ENCODE data around the gene HOXB2.

The HOXB2 gene

DNA sequence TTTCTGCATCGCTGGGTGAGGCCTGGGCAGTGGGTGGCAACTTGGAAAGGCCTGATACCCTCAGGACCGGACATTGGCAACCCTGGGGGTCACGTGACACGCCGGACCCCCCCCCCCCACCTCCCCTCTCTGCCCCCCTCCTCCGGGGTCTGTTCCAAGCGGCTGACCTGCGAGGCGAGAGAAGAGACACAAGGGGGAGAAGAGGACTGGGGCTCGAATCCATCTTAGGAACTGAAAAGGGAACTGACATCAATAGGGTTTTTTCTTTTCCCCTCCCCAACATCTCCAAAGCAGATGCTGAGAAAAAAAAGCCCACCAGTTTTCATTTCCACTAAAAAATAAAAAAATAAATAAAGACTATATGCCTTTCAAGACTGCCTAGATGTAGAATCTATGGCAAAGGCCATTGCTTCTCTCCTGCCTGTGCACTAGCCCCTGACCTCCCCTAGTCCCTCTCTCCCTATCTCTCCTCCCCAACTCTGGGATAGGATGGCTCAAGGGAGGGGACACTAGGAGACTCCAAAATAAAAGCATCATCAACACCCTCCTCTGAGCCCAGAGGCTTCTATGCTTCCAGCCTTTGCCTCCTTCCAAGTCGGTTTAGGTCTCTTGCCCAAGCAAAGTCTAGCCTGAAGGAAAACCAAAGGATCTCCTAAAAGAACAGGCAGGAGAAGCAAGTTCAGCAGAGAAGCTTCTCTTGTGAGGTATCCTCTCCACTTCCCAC lies 7.7 kb upstream of the HOXB2 start:
- DNase-seq (ENCODE audit: low read depth in 2 of 2) = no peak

DNA sequence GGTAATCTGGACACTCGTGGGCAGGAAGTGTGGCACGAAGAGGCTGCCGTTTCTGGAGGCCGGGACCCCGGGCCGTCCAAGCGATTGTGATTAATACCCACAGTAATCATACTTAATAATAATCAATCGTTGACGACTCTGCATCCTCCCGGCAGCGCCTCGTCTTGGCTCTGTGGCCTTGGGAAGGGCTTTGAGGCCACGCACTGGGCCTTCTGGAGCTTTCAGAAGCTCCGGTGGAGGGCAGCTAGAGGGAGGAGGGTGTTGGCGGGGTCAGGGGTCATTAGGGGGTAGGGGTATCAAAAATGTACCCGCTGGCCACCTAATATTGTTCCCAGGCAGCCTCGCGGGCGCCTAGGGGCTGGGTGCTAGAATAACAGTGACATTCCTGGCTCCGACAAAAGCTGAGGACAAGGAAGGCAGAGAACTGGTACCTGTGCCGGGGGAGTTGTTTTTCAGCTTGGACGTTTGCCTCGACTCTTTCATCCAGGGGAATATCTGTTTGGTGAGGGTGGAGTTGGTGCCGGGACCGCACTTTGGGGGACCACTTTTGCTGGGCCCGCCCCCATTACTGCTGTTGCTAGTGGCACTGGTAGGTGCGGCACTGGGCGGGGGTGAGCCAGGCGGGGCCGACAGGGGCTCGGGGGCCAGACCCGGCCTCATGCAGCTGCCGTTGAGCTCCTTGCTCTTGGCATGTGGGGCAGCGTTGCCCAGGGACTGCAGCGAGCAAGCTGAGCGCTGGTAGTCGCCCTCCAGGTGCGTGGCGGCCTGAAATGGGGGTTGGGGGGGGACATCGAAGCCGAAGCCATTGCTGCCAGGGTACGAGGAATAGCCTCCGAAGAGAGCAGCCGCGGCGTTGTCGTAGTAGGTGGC lies 6.9 kb upstream of the HOXB2 start:
- no peak for DNase-seq (ENCODE audit: low read depth in 2 of 2)

DNA sequence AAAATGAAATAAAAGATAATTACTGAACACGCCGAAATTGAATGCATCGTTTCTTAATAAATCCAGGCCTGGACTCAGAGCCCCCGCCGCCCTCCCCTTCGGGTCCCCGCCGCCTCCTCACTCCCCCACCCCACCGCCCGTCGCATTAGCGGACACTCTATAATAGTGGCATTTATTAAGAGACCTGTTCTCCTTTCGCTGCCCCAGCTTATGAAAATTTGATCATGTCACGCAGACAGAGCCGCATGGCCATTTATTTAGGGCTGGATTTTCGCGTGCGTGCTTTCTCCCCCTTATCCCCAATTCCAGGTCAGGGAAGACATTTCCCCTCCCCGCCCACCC lies 6.3 kb upstream of the HOXB2 start:
- no peak for DNase-seq (ENCODE audit: low read depth in 2 of 2)

DNA sequence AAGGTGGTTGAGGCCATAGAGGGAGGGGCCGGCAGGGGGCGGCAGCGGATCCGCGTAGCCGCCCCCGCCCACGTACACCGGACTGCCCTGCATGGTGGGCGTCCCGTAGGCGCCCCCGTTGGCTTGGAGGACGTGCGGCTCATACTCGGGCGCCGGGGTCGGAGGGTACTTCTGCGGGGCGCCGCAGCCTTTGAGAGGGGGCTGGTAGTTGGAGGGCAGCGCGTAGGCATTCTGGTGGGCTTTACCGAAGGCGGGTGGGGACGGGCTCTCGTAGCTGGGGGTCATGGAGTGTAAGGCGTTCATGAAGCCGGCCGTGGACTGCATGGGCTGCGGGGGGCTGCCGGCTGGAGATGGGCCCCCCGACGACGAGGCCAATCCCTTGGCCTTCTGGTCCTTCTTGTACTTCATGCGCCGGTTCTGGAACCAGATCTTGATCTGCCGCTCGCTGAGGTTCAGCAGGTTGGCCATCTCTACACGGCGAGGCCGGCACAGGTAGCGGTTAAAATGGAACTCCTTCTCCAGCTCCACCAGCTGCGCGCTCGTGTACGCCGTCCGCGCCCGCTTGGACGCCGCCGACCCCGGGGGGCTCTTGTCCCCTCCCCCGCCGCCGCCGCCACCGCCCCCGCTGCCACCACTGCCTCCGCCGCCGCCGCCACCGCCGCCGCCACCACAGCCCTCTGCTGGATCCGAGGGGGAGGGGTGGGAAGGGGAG lies 5.7 kb upstream of the HOXB2 start:
- DNase-seq (ENCODE audit: low read depth in 2 of 2) = no peak

DNA sequence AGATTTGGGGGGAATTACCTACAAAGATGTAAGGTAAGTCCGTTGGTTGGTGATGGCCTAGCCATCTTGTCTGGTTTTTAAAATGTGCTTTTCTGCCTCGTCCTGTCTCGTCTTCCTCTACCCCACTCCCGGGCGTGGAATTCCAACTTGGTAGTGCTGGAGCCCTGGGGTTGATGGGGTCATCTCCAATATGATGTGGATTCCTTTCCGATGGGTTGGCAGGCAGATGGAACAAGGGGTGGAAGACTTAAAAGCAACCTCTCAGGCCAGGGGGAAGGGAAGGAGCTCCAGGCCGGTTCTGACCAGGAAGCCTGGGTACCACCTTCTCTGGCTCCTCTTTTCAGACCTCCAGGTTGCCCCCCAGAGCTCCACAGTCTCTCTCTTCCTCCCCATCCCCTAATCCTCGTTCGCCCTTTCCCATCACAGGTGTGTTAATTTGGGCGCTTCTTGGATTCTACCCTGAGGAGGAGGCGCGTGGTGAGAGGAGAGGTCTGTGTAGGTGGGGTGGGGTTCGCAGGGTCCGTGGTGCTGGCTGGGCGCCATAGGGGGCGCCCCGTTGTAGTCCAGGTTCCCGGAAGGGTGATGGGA lies 5.1 kb upstream of the HOXB2 start:
- no peak for DNase-seq (ENCODE audit: low read depth in 2 of 2)

DNA sequence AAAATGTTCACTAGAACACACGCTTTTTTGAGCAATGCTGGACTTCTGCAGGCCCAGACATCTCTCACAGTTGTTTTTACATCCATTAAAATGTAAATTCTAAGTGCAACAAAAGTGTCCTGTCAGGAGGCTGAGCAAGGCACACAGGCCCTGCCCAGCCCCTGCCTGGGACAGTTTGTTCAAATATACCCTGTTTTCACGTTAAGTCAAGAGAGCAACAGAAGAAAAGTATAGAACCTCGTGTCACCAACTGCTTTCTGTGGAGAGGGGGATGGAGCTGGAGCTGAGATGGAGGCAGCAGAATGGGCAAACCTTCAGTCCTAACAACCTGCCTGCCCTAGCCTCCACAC lies 4.3 kb upstream of the HOXB2 start:
- no peak for DNase-seq (ENCODE audit: low read depth in 2 of 2)

DNA sequence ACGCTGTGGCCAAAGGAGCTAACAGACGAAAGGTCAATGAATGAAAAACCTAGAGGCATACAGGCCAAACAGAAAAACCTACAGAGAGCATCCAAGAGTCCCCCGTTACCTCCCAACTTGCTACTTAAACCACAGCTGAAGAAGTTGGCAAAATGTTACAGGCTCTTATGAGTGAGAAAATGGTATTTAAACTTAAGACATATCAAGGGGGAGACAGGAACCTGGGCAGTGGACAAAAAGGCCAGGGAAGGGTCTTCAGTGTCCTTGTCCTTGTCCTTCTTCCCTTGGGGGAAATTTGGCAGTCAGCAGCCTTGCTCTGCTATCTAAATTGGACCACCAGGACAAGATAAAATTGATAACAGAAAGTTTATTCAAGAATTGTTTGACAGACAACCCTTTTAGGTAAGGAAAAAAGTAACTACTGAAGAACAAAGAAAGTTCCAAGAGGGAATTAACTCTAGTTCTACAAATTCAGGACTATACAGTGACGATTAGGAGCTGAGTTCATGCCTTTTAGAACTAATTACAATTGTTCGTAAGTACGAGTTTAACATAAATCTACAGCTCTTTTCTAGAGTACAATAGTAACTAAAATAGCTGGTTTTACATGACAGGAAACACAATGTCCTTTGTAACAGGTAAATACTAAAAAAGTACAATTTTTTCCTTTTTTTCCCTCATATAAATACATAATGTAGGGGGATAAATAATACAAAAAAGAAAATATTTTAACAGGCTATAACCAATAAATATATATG lies 3.8 kb upstream of the HOXB2 start:
- no peak for DNase-seq (ENCODE audit: low read depth in 2 of 2)

DNA sequence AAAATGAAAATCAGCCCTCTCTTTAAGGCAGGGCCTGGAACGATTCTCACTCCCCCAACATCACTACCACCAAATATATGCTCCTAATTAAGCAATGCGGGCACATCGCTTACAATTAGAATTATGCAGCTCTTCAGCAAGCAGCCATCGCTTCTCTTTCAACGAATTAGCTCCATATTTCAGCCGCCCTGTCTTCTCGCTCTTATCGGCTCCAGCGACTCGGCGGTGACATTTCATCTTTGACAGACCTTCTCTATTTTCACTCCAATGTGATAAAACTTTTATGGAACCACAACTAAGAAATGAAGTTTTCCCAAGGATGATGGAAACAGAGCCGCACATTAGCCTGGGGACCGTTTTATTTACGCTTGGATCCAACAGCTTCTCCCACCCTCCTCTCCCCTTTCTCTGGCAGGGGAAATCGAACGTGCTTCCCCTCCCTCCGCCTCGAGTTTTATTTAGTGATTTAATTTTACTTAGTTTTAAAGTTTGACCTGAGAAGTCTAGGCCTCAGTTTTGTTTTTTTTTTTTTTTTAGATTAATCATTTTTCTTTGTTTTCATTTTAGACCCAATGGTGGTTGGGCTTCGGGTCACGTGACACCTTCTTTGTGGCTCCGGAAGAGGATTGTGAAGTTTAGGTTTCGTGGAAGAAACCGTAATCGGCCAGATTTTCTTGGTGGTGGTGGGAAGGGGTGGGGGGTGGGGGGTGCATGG lies 3.1 kb upstream of the HOXB2 start:
- no peak for DNase-seq (ENCODE audit: low read depth in 2 of 2)

DNA sequence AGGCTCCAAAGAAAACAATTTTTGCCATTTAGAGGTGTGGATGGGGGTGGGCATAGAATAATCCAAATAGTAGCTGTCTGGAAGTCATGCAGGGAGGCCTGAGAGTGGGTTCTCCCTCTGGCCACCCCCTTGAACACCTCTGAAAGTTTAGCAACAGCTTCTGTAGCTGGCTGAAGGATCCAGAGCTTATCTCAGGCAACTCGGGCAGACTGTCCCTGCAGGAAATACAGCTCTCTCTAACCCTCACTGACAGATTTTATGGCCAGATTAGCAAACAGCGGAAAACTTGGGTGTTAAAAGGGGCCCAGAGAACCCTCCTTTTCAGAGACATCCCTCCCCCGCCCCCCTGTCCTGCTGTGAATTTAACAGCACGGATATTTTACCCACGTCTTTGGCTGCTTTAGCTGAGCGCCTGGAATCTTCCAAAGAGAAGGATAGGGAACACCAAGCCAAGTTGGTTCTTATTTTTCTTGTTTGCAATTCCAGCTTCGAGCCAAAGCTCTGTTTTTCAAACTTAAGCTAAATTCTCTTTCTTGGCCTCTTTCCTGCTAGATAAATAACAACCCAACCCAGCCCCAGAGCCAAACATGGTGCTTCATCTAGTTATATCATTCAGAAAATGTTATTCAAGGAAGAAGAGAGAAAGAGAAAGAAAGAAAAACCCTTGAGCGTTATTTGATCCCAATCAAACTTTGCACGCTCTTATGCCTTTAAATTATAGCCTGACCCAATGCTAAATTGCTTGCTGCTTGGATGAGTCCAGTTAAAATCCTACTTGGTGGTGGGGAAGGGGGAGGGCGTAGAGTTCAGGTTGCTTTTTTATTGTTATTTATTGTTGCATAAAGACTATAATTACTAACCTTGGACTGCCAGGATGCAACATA lies 2.3 kb upstream of the HOXB2 start:
- no peak for DNase-seq (ENCODE audit: low read depth in 2 of 2)

DNA sequence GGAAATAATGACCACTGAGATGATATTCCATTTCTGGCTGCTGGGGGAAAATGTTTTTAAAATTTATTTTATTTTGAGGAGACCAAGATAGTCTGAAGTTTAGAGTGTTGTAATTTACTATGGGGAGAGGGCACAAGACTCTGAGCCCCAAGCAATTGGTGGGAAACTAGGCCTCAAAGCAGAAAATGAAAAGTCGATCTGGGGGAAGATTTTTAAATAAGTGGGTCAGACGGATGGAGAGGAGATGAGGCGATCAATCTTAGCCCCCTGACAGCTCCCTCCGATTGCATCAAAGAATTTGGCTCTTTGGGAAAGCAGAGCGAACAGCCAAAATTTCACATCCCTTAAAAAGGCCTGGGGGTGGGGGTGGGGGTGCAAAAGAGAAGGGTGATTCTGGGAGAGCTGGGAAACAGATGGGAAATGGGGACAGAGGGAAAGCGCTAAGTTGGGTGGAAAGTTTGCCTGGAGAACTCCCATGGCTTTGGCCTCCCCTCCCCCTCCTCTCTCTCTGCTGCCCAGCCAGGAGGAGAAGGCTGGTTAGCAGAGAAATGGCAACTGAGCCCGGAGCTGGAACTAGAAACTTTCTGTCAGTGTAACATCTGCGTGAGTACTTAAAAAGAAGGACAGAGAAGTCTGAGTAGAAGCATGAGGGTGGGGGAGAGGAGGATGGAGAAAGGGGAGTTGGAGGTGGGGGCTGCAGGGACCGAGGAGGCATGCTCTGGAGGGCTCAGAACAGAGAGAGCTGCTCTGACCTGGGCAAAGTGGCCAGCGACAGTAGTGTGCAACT lies 1.4 kb upstream of the HOXB2 start:
- DNase-seq (ENCODE audit: low read depth in 2 of 2) = no peak

DNA sequence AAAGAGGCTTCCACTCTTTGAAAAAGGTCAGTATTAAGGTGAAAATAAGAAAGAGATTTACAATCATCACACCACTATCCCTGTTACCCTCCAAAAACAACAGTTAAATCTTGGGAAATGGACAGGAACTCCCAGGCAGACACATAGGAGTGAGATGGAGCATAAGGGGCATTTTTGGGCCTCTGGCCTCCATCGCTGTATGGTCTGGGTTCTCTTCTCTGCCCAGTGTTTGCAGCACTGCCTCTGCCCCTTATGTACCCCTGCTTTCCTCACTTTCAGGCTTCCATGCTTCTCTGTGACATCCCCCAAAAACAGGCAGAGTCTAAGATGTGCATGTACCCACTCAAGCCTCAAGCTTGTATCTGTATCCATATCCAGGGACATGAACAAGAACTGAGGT lies 630 bp upstream of the HOXB2 start:
- DNase-seq (ENCODE audit: low read depth in 2 of 2) = no peak

DNA sequence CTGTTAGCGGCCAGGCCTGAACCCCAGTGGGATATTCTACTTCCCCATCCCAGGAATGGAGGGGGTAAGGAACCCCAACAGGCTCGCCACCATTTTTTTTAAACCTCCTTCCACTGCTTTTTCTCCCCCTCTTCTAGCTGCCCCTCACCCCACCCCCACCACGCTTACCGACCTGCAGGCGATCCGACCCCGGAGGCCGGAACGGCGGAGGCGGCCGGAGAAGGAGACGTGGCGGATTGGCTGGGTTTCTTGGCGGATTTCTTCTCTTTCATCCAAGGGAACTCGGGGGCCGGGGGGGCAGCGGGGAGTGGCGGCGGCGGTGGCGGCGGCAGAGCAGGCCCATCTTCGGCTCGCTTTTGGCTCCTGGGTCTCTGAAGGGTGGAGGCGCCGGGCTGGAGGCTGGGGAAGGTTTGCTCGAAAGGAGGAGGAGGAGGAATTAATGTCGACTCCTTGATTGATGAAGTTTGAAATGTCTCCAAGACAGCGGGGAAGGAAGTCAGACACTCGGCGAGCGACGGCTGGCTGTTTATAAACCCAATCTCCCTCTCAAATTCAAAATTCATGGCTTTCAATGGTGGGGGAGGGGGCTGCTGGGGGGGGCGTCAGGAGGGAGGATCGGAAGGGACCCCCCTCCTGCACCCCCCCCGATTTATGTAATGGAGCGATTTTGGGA lies 424 bp downstream of the HOXB2 start:
- peak in 1 of 2 donors; percentile 27 for DNase-seq (ENCODE audit: low read depth in 2 of 2)

DNA sequence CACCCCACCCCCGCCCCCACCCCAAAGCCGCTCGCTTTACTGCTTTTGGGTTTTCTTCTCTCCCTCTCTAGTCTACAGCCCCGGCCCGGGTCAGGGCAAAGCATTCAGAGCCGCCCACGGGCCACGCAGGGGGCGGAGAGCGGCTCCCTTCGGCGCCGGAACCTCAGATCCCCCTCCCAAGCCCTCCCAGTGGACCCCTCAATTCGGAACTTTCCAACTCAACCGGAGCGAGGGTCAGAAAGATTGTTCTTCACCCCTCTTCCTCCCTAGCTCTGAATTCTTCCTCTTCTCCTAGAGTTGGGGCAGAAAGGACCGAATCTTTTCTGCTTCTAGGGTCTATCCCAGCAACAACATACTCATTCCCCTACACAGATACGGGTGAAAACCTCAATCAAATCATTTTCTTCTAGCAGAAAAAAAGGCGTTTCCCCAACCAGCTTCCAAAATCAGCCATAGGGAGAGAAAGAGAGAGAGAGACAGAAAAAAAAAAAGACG lies 1.0 kb downstream of the HOXB2 start:
- peak in 1 of 2 donors; percentile 48 for DNase-seq (ENCODE audit: low read depth in 2 of 2)

DNA sequence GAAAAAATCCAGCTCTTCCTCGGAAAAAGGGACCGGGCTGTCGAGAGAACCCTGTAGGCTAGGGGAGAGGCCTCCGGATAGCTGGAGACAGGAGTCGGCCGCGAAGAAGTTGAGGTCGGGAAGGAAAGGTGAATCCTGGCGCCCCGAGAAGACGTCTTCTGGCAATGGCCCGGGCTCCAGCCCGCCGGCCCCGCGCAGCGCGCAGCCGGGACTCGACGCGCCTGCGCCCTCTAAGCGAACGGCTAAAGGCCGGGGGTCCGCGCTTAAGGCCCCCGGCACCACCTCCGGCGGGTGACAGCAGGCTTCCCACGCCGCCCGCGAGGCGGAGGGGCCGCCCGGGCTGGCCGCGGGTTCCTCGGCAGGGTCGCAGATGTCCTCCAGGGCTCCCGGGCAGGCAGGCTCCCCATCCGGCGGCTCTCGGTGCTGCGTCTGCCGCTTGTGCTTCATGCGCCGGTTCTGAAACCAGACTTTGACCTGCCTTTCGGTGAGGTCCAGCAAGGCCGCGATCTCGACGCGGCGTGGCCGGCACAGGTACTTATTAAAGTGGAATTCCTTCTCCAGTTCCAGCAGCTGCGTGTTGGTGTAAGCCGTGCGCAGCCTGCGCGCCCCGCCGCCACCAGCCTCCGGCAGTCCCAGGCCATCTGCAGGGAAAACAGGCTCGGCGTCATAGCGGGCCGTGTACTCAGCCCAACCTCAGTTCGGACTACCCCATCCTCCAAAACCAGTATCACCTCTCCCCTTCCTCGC lies 1.6 kb downstream of the HOXB2 start:
- DNase-seq (ENCODE audit: low read depth in 2 of 2) = peak in 1 of 2 donors; percentile 47

DNA sequence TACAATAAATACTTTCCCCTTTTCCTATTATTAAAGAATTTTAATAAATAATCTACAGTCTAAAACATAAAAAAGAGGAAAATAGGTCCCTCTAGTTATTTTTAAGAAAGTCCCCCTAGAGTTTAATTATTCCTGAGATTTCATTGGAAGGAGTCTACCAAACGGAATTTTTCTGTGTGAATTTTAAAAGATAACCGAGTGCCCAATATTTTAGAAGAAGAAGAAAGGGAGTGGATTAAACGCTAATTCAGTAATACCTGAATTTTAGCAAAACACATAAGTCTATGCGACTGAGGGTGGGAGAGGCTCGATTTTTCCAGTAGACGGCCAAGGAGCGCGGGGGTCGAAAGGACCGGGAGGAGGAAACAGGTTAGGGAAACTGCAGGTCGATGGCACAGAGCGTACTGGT lies 2.2 kb downstream of the HOXB2 start:
- no peak for DNase-seq (ENCODE audit: low read depth in 2 of 2)

DNA sequence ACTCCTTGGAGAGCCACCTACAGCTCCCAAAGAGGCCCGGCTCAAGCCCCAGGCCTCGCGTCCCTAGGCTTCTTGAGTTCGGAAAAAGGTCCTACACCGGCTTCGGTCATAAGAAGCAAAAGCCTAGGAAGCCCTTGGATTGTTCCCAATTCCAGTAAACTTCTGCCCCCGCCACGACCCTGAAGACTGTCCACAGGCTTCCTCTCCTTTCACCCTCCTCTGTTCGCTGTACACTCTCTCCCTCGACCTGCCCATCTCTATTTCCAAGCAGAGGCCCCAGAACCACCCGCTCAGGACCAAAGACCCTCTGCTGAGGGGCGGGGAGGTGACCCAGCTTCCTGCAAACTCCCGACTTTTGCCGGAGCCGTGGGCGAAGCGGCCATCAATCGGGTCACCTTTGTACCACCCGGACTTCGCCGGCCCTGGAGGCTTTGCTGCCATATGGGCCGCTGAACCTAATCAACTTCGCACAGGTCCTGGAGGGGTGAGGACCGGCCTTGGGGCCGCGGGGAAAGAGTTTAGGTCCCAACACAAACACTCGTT lies 2.7 kb downstream of the HOXB2 start:
- no peak for DNase-seq (ENCODE audit: low read depth in 2 of 2)

DNA sequence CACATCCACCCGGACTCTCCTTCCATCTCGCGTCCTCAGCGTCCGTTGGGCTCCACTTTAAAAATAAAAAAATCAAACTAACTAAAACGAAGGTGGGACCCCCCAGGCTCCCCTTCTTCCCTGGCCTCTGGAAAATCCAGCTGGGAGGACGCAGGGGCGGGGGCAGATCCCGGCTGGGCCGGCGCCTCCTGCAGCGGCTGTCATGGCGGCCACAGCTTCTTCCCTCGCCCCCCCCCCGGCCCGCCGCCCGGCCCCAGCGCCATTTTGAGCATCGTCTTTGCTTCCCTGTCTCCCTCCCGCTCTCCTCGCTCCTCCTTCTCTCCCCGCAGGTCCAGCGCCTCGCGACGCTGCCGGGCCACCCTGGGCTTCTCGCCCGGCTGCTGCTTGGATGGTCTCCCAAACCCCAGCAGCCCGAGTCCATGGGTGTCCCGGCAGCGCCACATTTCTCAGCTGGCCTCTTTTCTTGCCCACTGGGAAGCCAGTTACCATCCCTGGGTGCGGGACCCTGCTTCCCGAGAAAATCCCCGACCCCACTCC lies 3.3 kb downstream of the HOXB2 start:
- peak in 1 of 2 donors; percentile 43 for DNase-seq (ENCODE audit: low read depth in 2 of 2)

Measured in stimulated activated CD4-positive, alpha-beta T cell treated with anti-CD3 and anti-CD28 coated beads, Interleukin-1b, Interleukin-23, amount 100 ng/mL, for 4 hours (primary cell).